ENCODE measurements around the gene GPHN.
"Not testable (repeated sequence)": the region's sequence is repeated elsewhere in the genome, so short reads cannot be mapped to it uniquely, and the experiment has no call there.

GPHN gene

GRCh38 chr14:66696326-66696725 lies 188.4 kb downstream of the GPHN start:
- peaks cover 5% of the 10 kb centered on the region for H3K9me3 Mint-ChIP-seq
- intact Hi-C loops (cut with micrococcal nuclease): no loop called here
- no peaks in the 10 kb centered on the region for H3K4me1 Mint-ChIP-seq (ENCODE audit: low read depth)
- no peak overlapping the region for H3K4me3 Mint-ChIP-seq
- H3K27ac Mint-ChIP-seq: no peak overlapping the region
- no peaks in the 10 kb centered on the region for H3K27me3 Mint-ChIP-seq
- no peaks in the 10 kb centered on the region for H3K36me3 Mint-ChIP-seq (ENCODE audit: low read depth)

- no peak overlapping the region for H3K27ac Mint-ChIP-seq
These were observed 190.6 kb downstream of the GPHN start for GRCh38 chr14:66698503-66698902.

DNA sequence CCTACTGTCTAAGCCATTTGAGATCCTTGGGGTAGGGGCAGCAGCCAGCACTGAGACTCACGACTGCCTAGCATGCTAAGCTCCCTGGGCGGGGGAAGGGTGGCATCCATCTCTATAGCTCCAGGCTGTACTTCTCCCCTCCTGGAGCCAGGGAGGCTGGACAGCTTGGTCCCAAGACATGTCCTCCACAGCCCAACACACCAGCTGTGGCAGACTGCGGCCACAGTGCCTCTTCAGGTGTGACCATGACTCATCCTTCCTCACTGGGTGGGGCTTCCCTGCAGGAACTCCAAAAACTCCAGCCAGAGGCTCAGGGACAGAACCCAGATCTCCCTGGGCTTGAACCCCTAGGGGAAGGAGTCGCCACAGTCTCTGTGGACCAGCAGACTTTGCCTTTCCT lies 193.9 kb downstream of the GPHN start:
- H3K36me3 Mint-ChIP-seq (ENCODE audit: low read depth): no peaks in the 10 kb centered on the region
- no peaks in the 10 kb centered on the region for H3K4me1 Mint-ChIP-seq (ENCODE audit: low read depth)
- no peak overlapping the region for H3K4me3 Mint-ChIP-seq
- intact Hi-C loops (cut with micrococcal nuclease): no loop called here
- H3K27me3 Mint-ChIP-seq: no peaks in the 10 kb centered on the region
- no peak overlapping the region for H3K27ac Mint-ChIP-seq
- H3K9me3 Mint-ChIP-seq: peaks cover 58% of the 10 kb centered on the region

More at GRCh38 chr14:66698503-66698902, 190.6 kb downstream of the GPHN start:
- intact Hi-C loops (cut with micrococcal nuclease): no loop called here
- H3K36me3 Mint-ChIP-seq (ENCODE audit: low read depth): no peaks in the 10 kb centered on the region
- H3K9me3 Mint-ChIP-seq: peaks cover 27% of the 10 kb centered on the region
- H3K27me3 Mint-ChIP-seq: no peaks in the 10 kb centered on the region
- H3K4me3 Mint-ChIP-seq: no peak overlapping the region
- H3K4me1 Mint-ChIP-seq (ENCODE audit: low read depth): no peaks in the 10 kb centered on the region

DNA sequence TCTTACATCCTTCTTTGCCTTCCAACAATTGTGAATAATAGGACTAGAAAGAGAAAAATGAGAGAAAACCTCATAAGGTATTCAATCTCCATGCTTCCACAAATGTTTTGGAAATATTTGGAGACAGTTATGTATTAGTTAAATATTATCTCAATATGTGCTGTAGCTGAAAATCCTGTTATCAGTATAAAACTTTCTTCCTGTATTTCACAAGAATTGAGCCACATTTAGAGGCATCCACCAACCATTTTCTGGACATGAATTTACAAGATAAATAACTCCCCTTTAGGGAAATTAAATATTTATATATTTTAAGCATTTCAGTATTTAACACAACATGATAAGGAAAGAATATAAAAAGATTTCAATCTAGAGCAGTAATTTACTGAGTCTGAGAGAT lies 200.3 kb downstream of the GPHN start:
- H3K4me3 Mint-ChIP-seq: no peak overlapping the region
- intact Hi-C loops (cut with micrococcal nuclease): no loop called here
- H3K36me3 Mint-ChIP-seq (ENCODE audit: low read depth): no peaks in the 10 kb centered on the region
- no peaks in the 10 kb centered on the region for H3K27me3 Mint-ChIP-seq
- no peak overlapping the region for H3K27ac Mint-ChIP-seq
- H3K4me1 Mint-ChIP-seq (ENCODE audit: low read depth): no peaks in the 10 kb centered on the region
- H3K9me3 Mint-ChIP-seq: peaks cover 47% of the 10 kb centered on the region

- Mint-ChIP-seq H3K9me3 (peaks cover 43% of the 10 kb centered on the region), H3K4me3 (no peak overlapping the region), H3K27ac (no peak overlapping the region), H3K36me3 (ENCODE audit: low read depth) (no peaks in the 10 kb centered on the region), H3K27me3 (no peaks in the 10 kb centered on the region), H3K4me1 (ENCODE audit: low read depth) (peaks cover 3% of the 10 kb centered on the region)
- intact Hi-C loops (cut with micrococcal nuclease): no loop called here
These were observed 201.3 kb downstream of the GPHN start for GRCh38 chr14:66709291-66709690.

DNA sequence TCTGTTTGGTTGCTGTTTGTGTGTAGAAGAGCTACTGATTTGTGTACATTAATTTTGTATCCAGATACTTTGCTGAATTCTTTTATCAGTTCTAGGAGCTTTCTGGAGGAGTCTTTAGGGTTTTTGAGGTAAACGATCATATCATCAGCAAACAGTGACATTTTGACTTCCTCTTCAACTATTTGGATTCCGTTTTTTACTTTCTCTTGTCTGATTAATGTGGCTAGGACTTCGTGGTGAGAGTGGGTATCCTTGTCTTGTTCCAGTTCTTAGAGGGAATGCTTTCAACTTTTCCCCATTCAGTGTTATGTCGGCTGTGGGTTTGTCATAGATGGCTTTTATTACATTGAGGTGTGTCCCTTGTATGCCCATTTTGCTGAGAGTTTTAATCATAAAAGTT lies 206.3 kb downstream of the GPHN start:
- not testable (repeated sequence) for H3K4me3 Mint-ChIP-seq, H3K27ac Mint-ChIP-seq
- peaks cover 49% of the 10 kb centered on the region for H3K9me3 Mint-ChIP-seq

DNA sequence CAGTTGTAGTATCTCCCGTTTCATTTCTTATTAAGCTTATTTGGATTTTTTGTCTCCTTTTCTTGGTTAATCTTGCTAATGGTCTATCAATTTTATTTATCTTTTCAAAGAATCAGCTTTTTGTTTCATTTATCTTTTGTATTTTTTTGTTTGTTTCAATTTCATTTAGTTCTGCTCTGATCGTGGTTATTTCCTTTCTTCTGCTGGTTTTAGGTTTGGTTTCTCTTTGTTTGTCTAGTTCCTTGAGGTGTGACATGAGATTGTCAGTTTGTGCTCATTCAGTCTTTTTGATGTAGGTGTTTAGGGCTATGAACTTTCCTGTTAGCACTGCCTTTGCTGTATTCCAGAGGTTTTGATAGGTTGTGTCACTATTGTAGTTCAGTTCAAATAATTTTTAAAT lies 207.4 kb downstream of the GPHN start:
- intact Hi-C loops (cut with micrococcal nuclease): not testable (repeated sequence)

More for the DNA sequence above, 206.3 kb downstream of the GPHN start:
- H3K36me3 Mint-ChIP-seq (ENCODE audit: low read depth); intact Hi-C loops (cut with micrococcal nuclease); H3K27me3 Mint-ChIP-seq: not testable (repeated sequence)
- H3K4me1 Mint-ChIP-seq (ENCODE audit: low read depth): peaks cover 13% of the 10 kb centered on the region

GRCh38 chr14:66716227-66716626 lies 208.3 kb downstream of the GPHN start:
- Mint-ChIP-seq H3K9me3 (peaks cover 49% of the 10 kb centered on the region), H3K4me1 (ENCODE audit: low read depth) (peaks cover 13% of the 10 kb centered on the region), H3K36me3 (ENCODE audit: low read depth) (no peaks in the 10 kb centered on the region), H3K27me3 (no peaks in the 10 kb centered on the region), H3K27ac (no peak overlapping the region), H3K4me3 (no peak overlapping the region)
- intact Hi-C loops (cut with micrococcal nuclease): no loop called here

More for the DNA sequence above, 207.4 kb downstream of the GPHN start:
- not testable (repeated sequence) for H3K27ac Mint-ChIP-seq; H3K27me3 Mint-ChIP-seq; H3K4me3 Mint-ChIP-seq; H3K36me3 Mint-ChIP-seq (ENCODE audit: low read depth)
- peaks cover 49% of the 10 kb centered on the region for H3K9me3 Mint-ChIP-seq
- H3K4me1 Mint-ChIP-seq (ENCODE audit: low read depth): peaks cover 13% of the 10 kb centered on the region

DNA sequence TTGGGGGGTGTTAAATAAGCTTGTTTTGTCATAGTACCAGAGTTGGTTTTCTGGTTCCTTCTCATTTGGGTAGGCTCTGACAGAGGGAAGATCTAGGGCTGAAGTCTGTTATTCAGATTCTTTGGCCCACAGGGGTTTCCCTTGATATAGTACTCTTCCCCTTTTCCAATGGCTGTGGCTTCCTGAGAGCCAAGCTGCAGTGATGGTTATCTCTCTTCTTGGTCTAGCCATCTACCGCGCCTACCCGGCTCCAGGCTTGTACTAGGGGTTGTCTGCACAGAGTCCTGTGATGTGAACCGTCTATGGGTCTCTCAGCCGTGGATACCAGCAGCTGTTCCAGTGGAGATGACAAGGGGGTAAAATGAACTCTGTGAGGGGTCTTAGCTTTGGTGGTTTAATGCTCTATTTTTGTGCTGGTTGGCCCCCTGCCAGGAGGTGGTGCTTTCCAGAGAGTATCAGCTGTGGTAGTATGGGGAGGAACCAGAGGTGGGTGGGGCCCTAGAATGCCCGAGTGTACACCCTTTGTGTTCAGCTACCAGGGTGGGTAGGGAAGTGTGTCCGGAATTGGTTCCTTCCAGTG lies 209.7 kb downstream of the GPHN start:
- Mint-ChIP-seq H3K4me3 (no peak overlapping the region), H3K36me3 (ENCODE audit: low read depth) (no peaks in the 10 kb centered on the region), H3K27ac (no peak overlapping the region), H3K27me3 (no peaks in the 10 kb centered on the region), H3K4me1 (ENCODE audit: low read depth) (peaks cover 13% of the 10 kb centered on the region), H3K9me3 (peaks cover 41% of the 10 kb centered on the region)
- intact Hi-C loops (cut with micrococcal nuclease): no loop called here

- Mint-ChIP-seq H3K36me3 (ENCODE audit: low read depth) (no peaks in the 10 kb centered on the region), H3K4me3 (no peak overlapping the region), H3K27me3 (no peaks in the 10 kb centered on the region), H3K9me3 (peaks cover 33% of the 10 kb centered on the region), H3K4me1 (ENCODE audit: low read depth) (no peaks in the 10 kb centered on the region), H3K27ac (no peak overlapping the region)
- intact Hi-C loops (cut with micrococcal nuclease): no loop called here
These were observed 217.0 kb downstream of the GPHN start for GRCh38 chr14:66724996-66725395.

DNA sequence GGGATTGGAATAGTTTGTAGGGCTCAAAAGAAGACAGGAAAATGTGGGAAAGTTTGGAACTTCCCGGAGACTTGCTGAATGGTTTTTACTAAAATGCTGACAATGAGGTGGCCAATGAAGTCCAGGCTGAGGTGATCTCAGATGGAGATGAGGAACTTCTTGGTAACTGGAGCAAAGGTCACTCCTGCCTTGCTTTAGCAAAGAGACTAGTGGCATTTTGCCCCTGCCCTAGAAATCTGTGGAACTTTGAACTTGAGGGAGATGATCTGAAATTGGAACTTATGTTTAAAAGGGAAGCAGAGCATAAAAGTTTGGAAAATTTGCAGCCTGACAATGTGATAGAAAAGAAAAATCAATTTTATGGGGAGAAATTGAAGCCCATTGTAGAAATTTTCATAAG lies 223.4 kb downstream of the GPHN start:
- H3K27ac Mint-ChIP-seq; intact Hi-C loops (cut with micrococcal nuclease); H3K27me3 Mint-ChIP-seq; H3K4me1 Mint-ChIP-seq (ENCODE audit: low read depth); H3K36me3 Mint-ChIP-seq (ENCODE audit: low read depth); H3K4me3 Mint-ChIP-seq: not testable (repeated sequence)
- peaks cover 70% of the 10 kb centered on the region for H3K9me3 Mint-ChIP-seq

DNA sequence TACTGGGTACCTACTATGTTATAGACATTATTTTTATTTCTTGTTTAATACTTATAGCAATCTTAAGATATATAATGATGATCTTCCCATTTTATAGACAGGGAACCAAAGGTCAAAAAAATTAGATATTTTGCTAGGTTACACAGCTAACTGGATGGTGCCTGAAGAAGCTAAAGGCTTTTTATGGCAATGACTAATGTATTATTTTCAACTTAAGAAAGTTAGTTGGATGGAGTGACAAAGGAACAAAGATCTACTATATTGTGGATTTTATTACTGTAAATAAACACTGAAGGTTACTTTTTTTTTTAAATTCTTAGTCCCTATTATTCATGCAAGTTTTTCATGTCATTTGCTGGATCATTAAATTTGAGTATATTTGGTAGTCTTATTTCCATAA lies 227.9 kb downstream of the GPHN start:
- intact Hi-C loops (cut with micrococcal nuclease): no loop called here
- H3K27me3 Mint-ChIP-seq: no peaks in the 10 kb centered on the region
- H3K27ac Mint-ChIP-seq: no peak overlapping the region
- no peaks in the 10 kb centered on the region for H3K36me3 Mint-ChIP-seq (ENCODE audit: low read depth)
- H3K4me3 Mint-ChIP-seq: no peak overlapping the region
- H3K4me1 Mint-ChIP-seq (ENCODE audit: low read depth): no peaks in the 10 kb centered on the region
- H3K9me3 Mint-ChIP-seq: peaks cover 48% of the 10 kb centered on the region

DNA sequence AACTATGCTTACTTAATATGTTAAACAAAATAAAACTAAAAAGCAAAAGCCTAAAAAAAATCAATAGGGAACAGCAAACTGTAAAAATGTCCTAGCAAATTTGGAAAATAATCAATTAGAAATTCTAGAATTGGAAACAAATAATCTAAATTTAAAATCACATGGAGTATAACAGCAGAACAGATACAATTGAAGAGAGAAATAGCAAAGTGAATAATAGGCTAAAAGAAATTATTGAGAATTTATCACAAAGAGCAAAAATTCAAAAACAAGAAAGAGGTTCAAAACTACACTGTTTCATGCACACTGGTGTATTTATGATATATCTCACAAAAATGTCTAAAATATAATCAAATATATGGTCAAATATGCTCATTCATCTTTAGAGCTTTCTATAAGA lies 231.9 kb downstream of the GPHN start:
- H3K36me3 Mint-ChIP-seq (ENCODE audit: low read depth): no peaks in the 10 kb centered on the region
- no peak overlapping the region for H3K4me3 Mint-ChIP-seq
- H3K27me3 Mint-ChIP-seq: no peaks in the 10 kb centered on the region
- no peak overlapping the region for H3K27ac Mint-ChIP-seq
- intact Hi-C loops (cut with micrococcal nuclease): no loop called here
- no peaks in the 10 kb centered on the region for H3K4me1 Mint-ChIP-seq (ENCODE audit: low read depth)
- H3K9me3 Mint-ChIP-seq: peaks cover 28% of the 10 kb centered on the region

GRCh38 chr14:66745078-66745477 lies 237.1 kb downstream of the GPHN start:
- H3K4me3 Mint-ChIP-seq: no peak overlapping the region
- no peaks in the 10 kb centered on the region for H3K36me3 Mint-ChIP-seq (ENCODE audit: low read depth)
- no peak overlapping the region for H3K27ac Mint-ChIP-seq
- peaks cover 12% of the 10 kb centered on the region for H3K9me3 Mint-ChIP-seq
- intact Hi-C loops (cut with micrococcal nuclease): no loop called here
- no peaks in the 10 kb centered on the region for H3K27me3 Mint-ChIP-seq
- H3K4me1 Mint-ChIP-seq (ENCODE audit: low read depth): no peaks in the 10 kb centered on the region

GRCh38 chr14:66746316-66747006 lies 238.5 kb downstream of the GPHN start:
- intact Hi-C loops (cut with micrococcal nuclease): no loop called here
- Mint-ChIP-seq H3K9me3 (peaks cover 8% of the 10 kb centered on the region), H3K36me3 (ENCODE audit: low read depth) (no peaks in the 10 kb centered on the region), H3K27ac (no peak overlapping the region), H3K4me1 (ENCODE audit: low read depth) (no peaks in the 10 kb centered on the region), H3K4me3 (no peak overlapping the region), H3K27me3 (no peaks in the 10 kb centered on the region)

All from dendritic cell treated with granulocyte-macrophage colony-stimulating factor and Interleukin-4, amounts not matched to agents 40 ng/mL and 50 ng/mL, for 4 days (primary cell).